Jurkat, Clone E6-1 (cell line): ENCODE measurements around the gene MAP1A.
"Not testable (repeated sequence)": the region's sequence is repeated elsewhere in the genome, so short reads cannot be mapped to it uniquely, and the experiment has no call there.

ENCODE experiments used
- DNase-seq: peaks from one replicate; pipeline ENCODE4 v3.0.0-alpha.2; 2011; ENCODE audit warnings: low read depth, low spot score
- H3K4me3 ChIP-seq: 2 replicates; pipeline ENCODE4 v1.5.1; 2011; ENCODE audit warnings: mild to moderate bottlenecking, low read length, control low read depth, moderate library complexity

The MAP1A gene

GRCh38 chr15:43566615-43567014 lies 49.2 kb downstream of the MAP1A start:
- not testable (repeated sequence) for H3K4me3 ChIP-seq, DNase-seq

- not testable (repeated sequence) for DNase-seq, H3K4me3 ChIP-seq
Measured at GRCh38 chr15:43574607-43575006, 57.2 kb downstream of the MAP1A start.
